PC-3 (cell line): ENCODE measurements around the gene NPTX2. TPM values are rescaled to one million over a fixed set of nuclear protein-coding genes. Genes with fewer than 3 reads are reported as not detected.

Experiments
- ATAC-seq: fragments of 200-7000 bp; cut with Tn5 transposase; 2 replicates; pipeline ENCODE4 v1.9.1; 2020; ENCODE audit warnings: mild to moderate bottlenecking, moderate library complexity
- BruUV-seq: library from RNA; stranded (reverse); fragments of 400-500 nt; replicated peaks from 2 replicates; lab custom pipeline; 2021; lab: Mats Ljungman, UMichigan
- CTCF ChIA-PET: fragments of 300-600 bp; sonication (Branson Sonifier 250); formaldehyde crosslinking; loops from one replicate; lab custom pipeline; 2022; ENCODE audit warnings: antibody characterized with exemption; lab: Charles Lee
- POLR2A ChIA-PET: fragments of 300-600 bp; sonication (Branson Sonifier 250); formaldehyde crosslinking; loops from one replicate; lab custom pipeline; 2022; ENCODE audit warnings: antibody characterized with exemption; ENCODE audit not compliant: unreplicated experiment; lab: Charles Lee
- DNase-seq: peaks from one replicate; pipeline ENCODE4 v3.0.0-alpha.2; 2015
- H2AFZ ChIP-seq: fragments of 300-600 bp; sonication (generic); 2 replicates; pipeline ENCODE4 v1.6.0; 2016; ENCODE audit warnings: antibody characterized with exemption, low read length
- H3F3A ChIP-seq: fragments of 300-600 bp; sonication (generic); one replicate; pipeline ENCODE4 v1.6.0; 2017; ENCODE audit warnings: antibody characterized with exemption, low read length, control low read depth, mild to moderate bottlenecking; ENCODE audit not compliant: unreplicated experiment
- H3K27ac ChIP-seq: fragments of 300-600 bp; sonication (generic); 2 replicates; pipeline ENCODE4 v1.5.1; 2016; ENCODE audit warnings: mild to moderate bottlenecking, low read length
- H3K27me3 ChIP-seq: fragments of 300-600 bp; sonication (generic); 2 replicates; pipeline ENCODE4 v1.6.1; 2016; ENCODE audit warnings: low read length, mixed read lengths
- H3K36me3 ChIP-seq: fragments of 300-600 bp; sonication (generic); 2 replicates; pipeline ENCODE4 v1.6.1; 2016; ENCODE audit warnings: low read depth, mixed run types, low read length, mixed read lengths
- H3K4me1 ChIP-seq: fragments of 300-600 bp; sonication (generic); 2 replicates; pipeline ENCODE4 v1.5.1; 2016; ENCODE audit warnings: low read length; ENCODE audit not compliant: insufficient read depth
- H3K4me2 ChIP-seq: fragments of 300-600 bp; sonication (generic); 2 replicates; pipeline ENCODE4 v1.6.0; 2016; ENCODE audit warnings: low read length
- H3K4me3 ChIP-seq: fragments of 300-600 bp; sonication (generic); 2 replicates; pipeline ENCODE4 v1.5.1; 2016; ENCODE audit warnings: mild to moderate bottlenecking, low read length, mixed read lengths
- H3K79me2 ChIP-seq: fragments of 300-600 bp; sonication (generic); 2 replicates; pipeline ENCODE4 v1.6.1; 2017; ENCODE audit warnings: low read length, mixed read lengths
- H3K9ac ChIP-seq: fragments of 300-600 bp; sonication (generic); 2 replicates; pipeline ENCODE4 v1.6.0; 2016; ENCODE audit warnings: mild to moderate bottlenecking, low read length
- H3K9me2 ChIP-seq: fragments of 300-600 bp; sonication (generic); replicated peaks from 2 replicates; pipeline ENCODE4 v1.6.1; 2016; ENCODE audit warnings: mixed run types, low read length, mixed read lengths
- H3K9me3 ChIP-seq: fragments of 300-600 bp; sonication (generic); 2 replicates; pipeline ENCODE4 v1.6.1; 2016; ENCODE audit warnings: low read length, mixed read lengths
- H4K20me1 ChIP-seq: fragments of 300-600 bp; sonication (generic); 2 replicates; pipeline ENCODE4 v1.6.1; 2016; ENCODE audit warnings: low read length, mixed read lengths
- EZH2 ChIP-seq: fragments of 300-600 bp; sonication (generic); IDR thresholded peaks from one replicate; pipeline ENCODE4 v1.6.1; 2017; ENCODE audit warnings: antibody characterized with exemption, mild to moderate bottlenecking, low read length; ENCODE audit not compliant: unreplicated experiment
- EZH2phosphoT487 ChIP-seq: fragments of 300-600 bp; sonication (generic); IDR thresholded peaks from 2 replicates; pipeline ENCODE4 v1.6.1; 2018; ENCODE audit warnings: mild to moderate bottlenecking, antibody characterized with exemption, low read length, borderline replicate concordance
- intact Hi-C: fragments of 100-400 bp; cut with micrococcal nuclease; formaldehyde crosslinking; loops from 2 replicates; pipeline ENCODE4 v1.9.0; 2023
- total RNA-seq: library from RNA; depleted of rRNA; stranded (reverse); fragments of >200 nt; gene quantifications from 2 replicates; pipeline ENCODE4 v1.2.3, GENCODE V29; 2014; rRNA removed
- TF ChIP-seq, protein P1 (sequence below): fragments of 300-600 bp; sonication (generic); conservative IDR thresholded peaks from 2 replicates; pipeline ENCODE4 v1.5.1; 2017; ENCODE audit warnings: antibody characterized with exemption, low read depth, mild to moderate bottlenecking, low read length

NPTX2 gene
- total RNA-seq, 1 experiment from 2014 or later: not detected

DNA sequence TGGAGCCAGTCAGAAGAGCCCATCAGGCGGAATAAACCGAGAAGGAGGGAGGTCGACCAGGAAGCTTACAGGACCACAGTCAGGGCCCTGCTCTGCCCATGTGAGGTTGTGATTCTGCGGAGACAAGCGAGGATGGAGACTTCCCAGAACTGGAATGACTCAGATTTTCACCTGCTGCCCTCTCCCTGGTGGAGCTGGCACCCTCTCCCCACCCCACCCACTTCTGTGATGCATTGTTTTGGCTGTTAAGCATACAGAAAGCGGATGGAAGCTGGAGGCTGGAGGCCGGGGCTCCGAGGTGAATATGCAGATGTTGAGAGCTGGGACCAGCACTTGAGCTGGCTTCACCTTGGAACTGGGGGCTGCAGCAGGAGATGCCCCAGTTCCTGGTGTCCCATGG lies 57.4 kb downstream of the NPTX2 start:
- H3K9me3 ChIP-seq: no peaks in the 10 kb centered on the region
- ChIA-PET POLR2A (no interaction called here), CTCF (no interaction called here)
- no peaks in the 10 kb centered on the region for H3K9me2 ChIP-seq
- no peak overlapping the region for H3K9ac ChIP-seq
- H3K36me3 ChIP-seq: no peaks in the 10 kb centered on the region
- intact Hi-C loops: no loop called here
- TF ChIP-seq EZH2 (no peak), EZH2phosphoT487 (no peak)
- TF ChIP-seq, protein P1, sequence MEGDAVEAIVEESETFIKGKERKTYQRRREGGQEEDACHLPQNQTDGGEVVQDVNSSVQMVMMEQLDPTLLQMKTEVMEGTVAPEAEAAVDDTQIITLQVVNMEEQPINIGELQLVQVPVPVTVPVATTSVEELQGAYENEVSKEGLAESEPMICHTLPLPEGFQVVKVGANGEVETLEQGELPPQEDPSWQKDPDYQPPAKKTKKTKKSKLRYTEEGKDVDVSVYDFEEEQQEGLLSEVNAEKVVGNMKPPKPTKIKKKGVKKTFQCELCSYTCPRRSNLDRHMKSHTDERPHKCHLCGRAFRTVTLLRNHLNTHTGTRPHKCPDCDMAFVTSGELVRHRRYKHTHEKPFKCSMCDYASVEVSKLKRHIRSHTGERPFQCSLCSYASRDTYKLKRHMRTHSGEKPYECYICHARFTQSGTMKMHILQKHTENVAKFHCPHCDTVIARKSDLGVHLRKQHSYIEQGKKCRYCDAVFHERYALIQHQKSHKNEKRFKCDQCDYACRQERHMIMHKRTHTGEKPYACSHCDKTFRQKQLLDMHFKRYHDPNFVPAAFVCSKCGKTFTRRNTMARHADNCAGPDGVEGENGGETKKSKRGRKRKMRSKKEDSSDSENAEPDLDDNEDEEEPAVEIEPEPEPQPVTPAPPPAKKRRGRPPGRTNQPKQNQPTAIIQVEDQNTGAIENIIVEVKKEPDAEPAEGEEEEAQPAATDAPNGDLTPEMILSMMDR: no peak
- DNase-seq (peak; percentile 11), ATAC-seq (no peak)
- H3F3A ChIP-seq: no peaks in the 10 kb centered on the region
- no peak overlapping the region for H2AFZ ChIP-seq
- no peaks in the 10 kb centered on the region for H4K20me1 ChIP-seq
- H3K27me3 ChIP-seq: peaks cover 3% of the 10 kb centered on the region; the same call in 1 of the 2 replicates
- no peak overlapping the region for H3K4me2 ChIP-seq
- no peak overlapping the region for H3K4me3 ChIP-seq
- no peaks in the 10 kb centered on the region for H3K79me2 ChIP-seq
- no peaks in the 10 kb centered on the region for H3K4me1 ChIP-seq
- H3K27ac ChIP-seq: no peak overlapping the region
- BruUV-seq: no TSS peak

DNA sequence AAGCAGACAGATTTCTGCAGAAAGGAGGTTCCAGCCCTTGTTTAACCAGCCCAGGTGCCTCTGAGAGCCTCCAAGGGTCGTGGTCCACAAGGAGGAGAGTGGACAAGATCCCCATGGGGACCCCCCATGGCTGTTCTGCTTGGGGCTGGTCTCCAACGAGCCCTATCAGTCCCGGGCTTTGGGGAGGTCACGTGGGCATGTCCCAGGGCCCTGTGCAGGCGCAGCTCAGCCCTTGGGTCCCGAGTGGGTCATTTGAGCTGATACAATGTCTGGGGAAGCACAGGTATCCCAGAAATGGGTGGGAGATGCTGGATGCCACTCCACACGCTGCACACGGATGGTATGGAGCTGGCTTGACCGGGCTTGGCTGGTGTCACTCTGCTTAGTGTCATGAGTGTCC lies 57.8 kb downstream of the NPTX2 start:
- intact Hi-C loops: no loop called here
- no peaks in the 10 kb centered on the region for H3K4me1 ChIP-seq
- CTCF ChIA-PET: no interaction called here

DNA sequence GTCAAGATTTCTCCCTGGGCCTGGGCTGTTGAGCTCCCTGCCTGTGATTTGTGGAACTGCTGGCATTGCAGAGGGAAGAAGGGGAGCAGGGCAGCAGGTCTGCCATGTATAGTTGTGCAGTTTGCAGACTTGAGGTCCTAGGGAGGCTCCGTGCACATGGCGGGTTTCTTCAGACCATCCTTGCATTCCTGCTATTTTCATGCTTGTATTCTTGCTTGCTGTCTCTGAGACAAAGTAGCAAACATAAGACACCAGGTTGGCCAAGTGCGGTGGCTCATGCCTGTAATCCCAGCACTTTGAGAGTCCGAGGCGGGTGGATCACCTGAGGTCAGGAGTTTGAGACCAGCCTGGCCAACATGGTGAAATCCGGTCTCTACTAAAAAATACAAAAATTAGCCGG lies 61.1 kb downstream of the NPTX2 start:
- Histone ChIP-seq H4K20me1 (no peaks in the 10 kb centered on the region), H3K79me2 (no peaks in the 10 kb centered on the region), H3K27ac (no peak overlapping the region), H3K36me3 (no peaks in the 10 kb centered on the region), H3K4me1 (no peaks in the 10 kb centered on the region), H2AFZ (no peak overlapping the region), H3K9ac (no peak overlapping the region), H3K4me3 (no peak overlapping the region), H3K4me2 (no peak overlapping the region), H3K9me2 (no peaks in the 10 kb centered on the region), H3K9me3 (no peaks in the 10 kb centered on the region), H3K27me3 (0 out of 2 replicates have a peak, but pooled peaks cover 6% of the 10 kb centered on the region), H3F3A (no peaks in the 10 kb centered on the region)
- ATAC-seq: no peak
- intact Hi-C loops: no loop called here
- BruUV-seq: no TSS peak
- no peak for DNase-seq
- TF ChIP-seq EZH2 (no peak), EZH2phosphoT487 (no peak)
- TF ChIP-seq, protein P1: no peak
- ChIA-PET POLR2A (no interaction called here), CTCF (no interaction called here)

More for the DNA sequence above, 57.8 kb downstream of the NPTX2 start:
- no peaks in the 10 kb centered on the region for H3F3A ChIP-seq
- BruUV-seq: no TSS peak
- POLR2A ChIA-PET: no interaction called here
- no peak overlapping the region for H2AFZ ChIP-seq
- H3K27ac ChIP-seq: no peak overlapping the region
- H3K4me3 ChIP-seq: no peak overlapping the region
- no peak for DNase-seq
- no peaks in the 10 kb centered on the region; the same call in 1 of the 2 replicates for H3K27me3 ChIP-seq
- H3K9ac ChIP-seq: no peak overlapping the region
- no peaks in the 10 kb centered on the region for H3K79me2 ChIP-seq
- H3K36me3 ChIP-seq: no peaks in the 10 kb centered on the region
- H3K4me2 ChIP-seq: no peak overlapping the region
- H3K9me3 ChIP-seq: no peaks in the 10 kb centered on the region
- ATAC-seq: no peak
- H3K9me2 ChIP-seq: no peaks in the 10 kb centered on the region
- H4K20me1 ChIP-seq: no peaks in the 10 kb centered on the region
- TF ChIP-seq, protein P1: no peak
- TF ChIP-seq EZH2: no peak
- TF ChIP-seq EZH2phosphoT487: no peak

Other genes starting within 250 kb of the NPTX2 start
- 18.9 and 30.5 TPM in 2 replicates for gene BAIAP2L1, start 216.2 kb upstream of the NPTX2 start, total RNA-seq